NOMO-1 treated with DMSO at 0.1 percent for 48 hours (cell line): ENCODE results near the gene KRT4.
A peak's percentile ranks its signal among the peaks of the same experiment; 100 is the strongest.

ENCODE experiments used
- DNase-seq: peaks from one replicate; lab custom pipeline; 2025; ENCODE audit not compliant: unreplicated experiment; lab: John Stamatoyannopoulos, UW

Gene KRT4

GRCh38 chr12:52836491-52837412, 22.8 kb upstream of the KRT4 start:
- DNase-seq, result no peak

- DNase-seq, result peak; percentile 19
Observed at GRCh38 chr12:52836042-52836466, 22.1 kb upstream of the KRT4 start.

- DNase-seq, result no peak
Observed at GRCh38 chr12:52835271-52836041, 21.5 kb upstream of the KRT4 start.

- DNase-seq, result no peak
Observed at GRCh38 chr12:52834727-52835001, 20.7 kb upstream of the KRT4 start.

GRCh38 chr12:52833922-52834726, 20.2 kb upstream of the KRT4 start, which contains the start of gene KRT79:
TSS of gene KRT79 (minus strand) at chr12:52834311. CDS start at chr12:52834260, 51 bp downstream.
- DNase-seq, result no peak

- no peak for DNase-seq
Observed at GRCh38 chr12:52832985-52833905, 19.3 kb upstream of the KRT4 start.

- DNase-seq, result no peak
Observed at GRCh38 chr12:52832451-52832850, 18.5 kb upstream of the KRT4 start.

- DNase-seq, result no peak
Observed at GRCh38 chr12:52831251-52831650, 17.3 kb upstream of the KRT4 start.

GRCh38 chr12:52829986-52830770, 16.3 kb upstream of the KRT4 start:
- DNase-seq, result no peak

GRCh38 chr12:52828591-52829021, 14.7 kb upstream of the KRT4 start:
- DNase-seq, result no peak

GRCh38 chr12:52828156-52828555, 14.2 kb upstream of the KRT4 start:
- no peak for DNase-seq

- no peak for DNase-seq
Observed at GRCh38 chr12:52827499-52828090, 13.7 kb upstream of the KRT4 start.

- no peak for DNase-seq
Observed at GRCh38 chr12:52826611-52827498, 12.9 kb upstream of the KRT4 start.

- no peak for DNase-seq
Observed at GRCh38 chr12:52825961-52826360, 12.0 kb upstream of the KRT4 start.

GRCh38 chr12:52824741-52825410, 11.0 kb upstream of the KRT4 start:
- no peak for DNase-seq

- DNase-seq, result no peak
Observed at GRCh38 chr12:52823761-52824450, 10.0 kb upstream of the KRT4 start.
